NCI-H774 (cell line): ENCODE data around the gene TLX3.
A peak's percentile ranks its signal among the peaks of the same experiment; 100 is the strongest.
"Not testable (repeated sequence)": the region's sequence is repeated elsewhere in the genome, so short reads cannot be mapped to it uniquely, and the experiment has no call there.

Source experiments
- DNase-seq: peaks from one replicate; lab custom pipeline; 2025; lab: John Stamatoyannopoulos, UW

Gene TLX3

GRCh38 chr5:171323806-171324632 lies 15.0 kb downstream of the TLX3 start:
- no peak for DNase-seq

GRCh38 chr5:171330021-171330420 lies 21.0 kb downstream of the TLX3 start:
- DNase-seq = no peak

DNA sequence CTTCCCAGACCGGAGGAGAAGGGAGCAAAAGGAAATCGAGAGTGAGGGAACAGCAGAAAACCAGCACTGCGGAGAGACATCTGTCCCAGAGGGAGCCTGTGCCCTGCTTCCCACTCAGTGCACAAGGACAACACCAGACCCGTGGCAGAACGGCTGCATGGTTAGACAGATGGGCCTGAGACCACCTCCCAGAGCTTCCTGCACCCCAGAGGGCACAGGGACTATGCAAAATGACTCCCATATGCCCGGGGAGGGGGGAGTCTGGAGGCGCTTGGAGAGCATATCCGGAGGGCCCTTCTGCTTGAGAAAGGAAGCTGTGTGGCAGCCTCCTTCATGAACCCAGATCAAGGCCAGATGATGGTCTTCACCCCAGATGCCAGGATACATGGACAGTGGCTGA lies 26.6 kb downstream of the TLX3 start:
- no peak for DNase-seq

- no peak for DNase-seq
Observed at GRCh38 chr5:171336521-171337209, 27.6 kb downstream of the TLX3 start.

DNA sequence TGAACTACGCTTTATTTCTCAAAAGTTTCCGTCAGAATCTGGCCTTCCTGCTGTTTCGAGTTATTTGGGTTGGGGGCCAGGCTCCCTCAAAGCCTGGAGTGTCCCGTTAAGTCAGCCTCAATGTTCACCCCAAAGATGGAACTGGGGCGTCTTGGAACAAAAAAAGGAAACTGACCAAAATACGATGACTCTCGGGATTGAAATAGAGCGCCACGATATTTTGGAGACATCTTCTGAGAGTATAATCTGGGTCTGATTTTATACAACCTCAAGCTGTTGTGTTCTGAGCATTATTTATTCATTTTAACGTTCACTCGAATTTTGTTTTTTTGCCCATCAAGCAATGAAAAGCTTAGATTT lies 28.1 kb downstream of the TLX3 start:
- no peak for DNase-seq

GRCh38 chr5:171340042-171340441 lies 31.0 kb downstream of the TLX3 start:
- no peak for DNase-seq

- no peak for DNase-seq
Observed at GRCh38 chr5:171340491-171340890, 31.4 kb downstream of the TLX3 start.

DNA sequence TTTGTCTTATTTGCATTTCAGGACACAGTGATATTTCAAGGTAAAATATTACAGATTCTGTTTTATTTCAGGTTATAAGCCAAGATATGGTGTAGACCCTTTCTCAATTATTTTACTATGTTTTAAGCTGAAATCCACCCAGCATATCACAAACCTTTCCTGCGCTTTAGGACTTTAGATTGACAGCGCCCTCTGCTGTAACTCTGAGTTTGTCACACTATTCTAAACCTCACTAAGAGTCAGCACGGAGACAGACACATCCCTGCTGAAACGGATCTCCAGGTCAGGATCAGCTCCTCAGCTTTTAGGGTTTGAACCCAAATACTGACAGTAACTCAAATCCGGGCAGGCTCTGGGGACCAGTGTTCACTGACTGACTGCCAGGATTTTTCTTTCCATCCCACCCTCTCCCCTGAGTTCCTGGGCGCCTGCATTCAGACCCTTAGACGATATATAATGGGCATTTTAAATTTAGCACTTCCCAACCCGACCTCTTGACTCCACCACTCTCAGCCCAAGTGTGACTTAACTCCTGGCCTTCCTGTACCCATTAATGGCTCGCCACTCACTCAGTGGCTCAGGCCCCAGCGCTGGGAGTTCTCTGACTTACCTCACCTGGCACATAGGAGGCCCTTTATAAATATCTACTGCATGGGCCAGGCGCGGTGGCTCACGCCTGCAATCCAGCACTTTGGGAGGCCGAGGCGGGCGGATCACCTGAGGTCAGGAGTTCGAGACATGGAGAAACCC lies 33.5 kb downstream of the TLX3 start:
- DNase-seq = peak; percentile 53

DNA sequence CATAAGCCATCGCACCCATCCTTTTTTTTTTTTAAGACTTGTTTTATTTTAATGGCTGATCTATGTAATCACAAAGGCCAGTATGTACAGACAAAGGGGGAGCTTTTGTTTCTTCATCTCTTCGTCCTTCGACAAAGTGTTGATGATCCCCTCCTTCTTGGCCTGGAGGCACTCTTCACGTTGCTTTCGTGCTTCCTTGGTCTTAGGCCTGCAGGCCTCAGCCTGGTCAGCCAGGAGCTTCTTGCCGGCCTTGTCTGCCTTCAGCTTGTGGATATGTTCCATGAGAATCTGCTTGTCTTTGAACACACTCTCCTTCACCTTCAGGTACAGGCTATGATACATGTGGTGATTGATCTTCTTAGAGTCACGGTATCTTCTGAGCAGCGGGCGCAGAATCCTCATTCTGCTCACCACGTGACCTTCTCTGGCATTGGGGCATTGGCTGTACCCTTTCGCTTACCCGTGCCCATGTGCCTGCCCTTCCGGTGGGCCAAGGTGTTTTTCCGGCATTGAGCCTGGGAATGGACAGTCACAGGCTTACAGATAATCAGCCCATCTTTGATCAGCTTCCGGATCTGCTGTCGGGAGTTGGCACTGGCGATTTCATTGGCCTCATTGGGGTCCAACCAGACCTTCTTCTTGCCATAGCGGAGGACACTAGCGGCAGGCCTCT lies 36.0 kb downstream of the TLX3 start:
- no peak for DNase-seq

- DNase-seq = no peak
Observed at GRCh38 chr5:171351536-171352073, 42.6 kb downstream of the TLX3 start.

DNA sequence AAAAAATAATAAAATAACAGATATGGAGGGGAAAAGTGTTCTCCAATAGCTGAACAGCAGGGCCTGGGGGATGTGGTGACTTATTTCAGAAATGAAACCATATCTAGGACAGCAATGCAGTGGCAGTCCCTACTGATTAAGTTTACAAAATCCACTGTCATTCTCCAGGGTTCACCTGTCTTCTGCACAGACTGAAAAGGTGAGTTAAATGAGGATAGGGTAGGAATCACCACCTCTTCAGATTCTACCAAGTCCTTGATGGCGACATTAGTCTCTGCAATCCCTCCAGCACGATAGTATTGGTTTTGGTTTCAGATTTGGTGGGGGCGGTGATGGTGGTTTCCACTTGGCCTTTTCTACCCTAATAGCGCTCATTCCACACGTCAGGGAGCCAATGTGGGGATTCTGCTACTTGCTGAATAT lies 46.3 kb downstream of the TLX3 start:
- no peak for DNase-seq

GRCh38 chr5:171357843-171358242 lies 48.8 kb downstream of the TLX3 start:
- DNase-seq = no peak

DNA sequence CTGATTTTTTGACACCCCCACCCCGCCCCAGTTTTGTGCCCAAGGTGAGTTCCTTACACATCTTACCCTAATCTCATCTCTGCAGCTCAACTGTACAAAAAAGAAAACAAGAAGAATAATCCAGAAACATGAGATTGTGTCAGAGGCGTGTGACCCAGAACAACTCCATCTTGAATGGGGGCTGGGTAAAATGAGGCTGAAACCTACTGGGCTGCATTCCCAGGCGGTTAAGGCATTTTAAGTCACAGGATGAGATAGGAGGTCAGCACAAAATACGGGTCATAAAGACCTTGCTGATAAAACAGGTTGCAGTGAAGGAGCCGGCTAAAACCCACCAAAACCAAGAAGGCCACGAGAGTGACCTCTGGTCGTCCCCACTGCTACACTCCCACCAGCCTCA lies 52.1 kb downstream of the TLX3 start:
- DNase-seq = not testable (repeated sequence)
